ENCODE measurements around the gene COMMD7. TPM values are rescaled to one million over a fixed set of nuclear protein-coding genes. Genes with fewer than 3 reads are reported as not detected.
A peak's percentile ranks its signal among the peaks of the same experiment; 100 is the strongest.

COMMD7 gene
- total RNA-seq, 3 donors from 2014 or later, result 29.6 to 37.0 (median 36.6) TPM

DNA sequence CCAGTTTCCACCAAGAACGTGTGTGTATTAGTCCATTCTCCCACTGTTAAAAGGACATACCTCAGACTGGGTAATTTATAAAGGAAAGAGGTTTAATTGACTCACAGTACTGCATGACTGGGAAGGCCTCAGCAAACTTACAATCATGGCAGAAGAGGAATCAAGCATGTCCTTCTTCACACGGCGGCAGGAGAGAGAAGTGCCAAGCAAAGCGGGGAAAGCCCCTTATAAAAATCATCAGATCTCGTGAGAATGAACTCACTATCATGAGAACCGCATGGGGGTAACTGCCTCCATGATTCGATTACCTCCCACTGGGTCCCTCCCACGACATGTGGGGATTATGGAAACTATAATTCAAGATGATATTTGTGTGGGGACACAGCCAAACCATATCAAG lies 82.6 kb downstream of the COMMD7 start:
- no peak for DNase-seq
- Histone ChIP-seq H3K4me1 (ENCODE audit: low read depth) (peaks cover under 1% of the 10 kb centered on the region), H3K36me3 (ENCODE audit: low read depth) (no peaks in the 10 kb centered on the region), H3K4me3 (no peak overlapping the region), H3K9me3 (no peaks in the 10 kb centered on the region)
- intact Hi-C loops (cut with DNase I, micrococcal nuclease), result no loop called here
- TF ChIP-seq, protein P1, sequence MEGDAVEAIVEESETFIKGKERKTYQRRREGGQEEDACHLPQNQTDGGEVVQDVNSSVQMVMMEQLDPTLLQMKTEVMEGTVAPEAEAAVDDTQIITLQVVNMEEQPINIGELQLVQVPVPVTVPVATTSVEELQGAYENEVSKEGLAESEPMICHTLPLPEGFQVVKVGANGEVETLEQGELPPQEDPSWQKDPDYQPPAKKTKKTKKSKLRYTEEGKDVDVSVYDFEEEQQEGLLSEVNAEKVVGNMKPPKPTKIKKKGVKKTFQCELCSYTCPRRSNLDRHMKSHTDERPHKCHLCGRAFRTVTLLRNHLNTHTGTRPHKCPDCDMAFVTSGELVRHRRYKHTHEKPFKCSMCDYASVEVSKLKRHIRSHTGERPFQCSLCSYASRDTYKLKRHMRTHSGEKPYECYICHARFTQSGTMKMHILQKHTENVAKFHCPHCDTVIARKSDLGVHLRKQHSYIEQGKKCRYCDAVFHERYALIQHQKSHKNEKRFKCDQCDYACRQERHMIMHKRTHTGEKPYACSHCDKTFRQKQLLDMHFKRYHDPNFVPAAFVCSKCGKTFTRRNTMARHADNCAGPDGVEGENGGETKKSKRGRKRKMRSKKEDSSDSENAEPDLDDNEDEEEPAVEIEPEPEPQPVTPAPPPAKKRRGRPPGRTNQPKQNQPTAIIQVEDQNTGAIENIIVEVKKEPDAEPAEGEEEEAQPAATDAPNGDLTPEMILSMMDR (IDR thresholded peaks at IDR 0.05), result no peak
- ATAC-seq, result no peak

DNA sequence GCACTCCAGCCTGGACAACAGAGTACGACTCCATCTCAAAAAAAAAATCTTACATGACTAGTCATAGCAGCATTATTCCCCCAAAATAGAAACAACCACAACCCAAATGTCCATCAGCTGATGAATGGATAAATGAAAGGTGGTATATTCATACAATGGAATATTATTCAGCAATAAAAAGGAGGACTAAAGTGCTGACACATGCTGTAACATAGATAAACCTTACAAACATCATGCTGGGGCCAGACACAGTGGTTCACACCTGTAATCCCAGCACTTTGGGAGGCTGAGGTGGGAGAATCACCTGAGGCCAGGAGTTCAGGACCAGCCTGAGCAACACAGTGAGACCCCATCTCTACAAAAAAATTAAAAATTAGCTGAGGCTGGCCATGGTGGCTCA lies 86.4 kb downstream of the COMMD7 start:
- TF ChIP-seq, protein P1 (IDR thresholded peaks at IDR 0.05), result no peak
- Histone ChIP-seq H3K4me3 (no peak overlapping the region), H3K36me3 (ENCODE audit: low read depth) (no peaks in the 10 kb centered on the region), H3K9me3 (no peaks in the 10 kb centered on the region), H3K4me1 (ENCODE audit: low read depth) (no peaks in the 10 kb centered on the region)
- intact Hi-C loops (cut with DNase I, micrococcal nuclease), result no loop called here
- DNase-seq, result no peak
- no peak for ATAC-seq

DNA sequence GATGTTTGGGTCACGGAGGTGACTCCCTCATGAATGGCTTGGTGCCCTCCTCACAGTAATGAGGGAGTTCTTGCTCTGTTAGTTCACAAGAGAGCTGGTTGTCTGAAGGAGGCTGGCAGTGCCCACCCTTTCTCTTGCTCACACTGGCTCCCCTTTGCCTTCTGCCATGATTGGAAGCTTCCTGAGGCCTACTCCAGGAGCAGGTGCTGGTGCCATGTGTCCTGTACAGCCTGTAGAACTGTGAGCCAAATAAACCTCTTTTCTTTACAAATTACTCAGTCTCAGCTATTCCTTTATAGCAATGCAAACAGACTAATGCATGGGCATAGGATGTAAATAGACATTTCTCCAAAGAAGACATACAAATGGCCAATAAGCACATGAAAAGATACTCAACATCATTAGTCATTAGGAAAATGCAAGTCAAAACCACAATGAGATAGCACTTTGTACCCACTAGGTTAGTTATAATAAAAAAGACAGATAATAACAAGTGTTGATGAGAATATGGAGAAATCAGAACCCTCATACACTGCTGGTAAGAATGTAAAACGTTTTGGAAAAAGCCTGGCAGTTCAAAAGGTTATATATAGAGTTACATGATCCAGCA lies 87.3 kb downstream of the COMMD7 start:
- Histone ChIP-seq H3K4me3 (no peak overlapping the region), H3K36me3 (ENCODE audit: low read depth) (no peaks in the 10 kb centered on the region), H3K4me1 (ENCODE audit: low read depth) (no peaks in the 10 kb centered on the region), H3K9me3 (no peaks in the 10 kb centered on the region)
- ATAC-seq (no peak), DNase-seq (no peak)
- intact Hi-C loops (cut with DNase I, micrococcal nuclease), result no loop called here
- TF ChIP-seq, protein P1 (IDR thresholded peaks at IDR 0.05), result no peak

DNA sequence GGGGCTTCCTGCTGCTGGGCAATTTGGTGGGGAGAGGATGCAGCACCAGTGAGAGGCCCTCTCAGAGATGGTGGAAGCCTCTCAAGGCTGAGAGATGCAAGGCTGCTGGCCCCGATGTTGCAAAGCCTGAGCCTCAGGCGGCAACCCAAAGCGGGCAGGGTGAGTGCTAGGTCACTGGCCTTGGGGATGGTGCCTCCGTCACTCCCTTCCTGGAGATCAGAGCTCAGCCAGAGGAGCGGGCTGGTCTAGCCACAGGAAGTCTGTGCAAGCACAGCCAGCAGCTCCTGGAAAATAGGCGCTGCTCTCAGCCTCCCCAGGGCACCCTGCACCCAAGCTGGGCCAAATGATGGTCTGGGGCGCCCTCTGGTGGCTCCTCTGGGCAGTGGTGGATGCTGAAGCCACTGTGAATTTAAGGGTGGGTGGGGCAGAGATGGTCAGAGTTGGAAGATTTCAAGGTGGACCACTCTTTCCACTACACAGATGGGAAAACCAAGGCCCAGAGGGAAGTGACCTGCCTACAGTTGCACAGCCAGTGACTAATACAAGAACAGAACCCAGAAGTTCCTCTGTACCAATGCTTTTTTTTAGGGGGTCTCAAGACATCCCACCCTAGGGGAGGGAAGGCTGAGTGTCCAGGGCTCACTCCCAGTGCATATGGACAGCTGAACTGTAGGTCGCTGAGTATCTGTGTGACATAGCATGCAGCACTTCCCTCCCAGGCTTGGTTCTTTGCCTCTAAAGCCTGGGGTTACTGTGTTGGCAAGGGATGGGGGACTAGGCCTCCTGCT lies 90.3 kb downstream of the COMMD7 start:
- DNase-seq (peak; percentile 84 to 90 (median 89)), ATAC-seq (peak; percentile 98)
- Histone ChIP-seq H3K4me1 (ENCODE audit: low read depth) (no peaks in the 10 kb centered on the region), H3K36me3 (ENCODE audit: low read depth) (no peaks in the 10 kb centered on the region), H3K9me3 (no peaks in the 10 kb centered on the region), H3K4me3 (no peak overlapping the region)
- intact Hi-C loops (cut with DNase I, micrococcal nuclease), result loop anchor here (2.0 to 5.0 kb wide), 2 partner anchors 130 to 131 kb away; no protein-coding TSS in a partner anchor
- TF ChIP-seq, protein P1 (IDR thresholded peaks at IDR 0.05), result peak; percentile 82

Other genes starting within 250 kb of the COMMD7 start
- gene NOL4L, start 158.1 kb downstream of the COMMD7 start, total RNA-seq, result 10 to 100 TPM; 46.1 to 75.3 (median 55.1) TPM
- gene C20orf203, start 69.5 kb downstream of the COMMD7 start, total RNA-seq, result under 1 TPM in 1 of 3 donors, not detected in 2; 0.09 TPM
- gene DNMT3B, start 18.9 kb upstream of the COMMD7 start, total RNA-seq, result 1 to 10 TPM in 2 of 3 donors, under 1 TPM in 1; 0.95 to 1.3 (median 1.2) TPM
- gene MAPRE1, start 76.5 kb upstream of the COMMD7 start, total RNA-seq, result 100 to 1,000 TPM in 1 of 3 donors, 10 to 100 TPM in 2; 66.9 to 142 (median 85.9) TPM
- gene EFCAB8, start 115.5 kb upstream of the COMMD7 start, total RNA-seq, result under 1 TPM in 2 of 3 donors, not detected in 1; 0.17 to 0.66 TPM